Gastroesophageal sphincter (tissue), 4 donors: ENCODE measurements around the gene B3GLCT. TPM values are rescaled to one million over a fixed set of nuclear protein-coding genes. Genes with fewer than 3 reads are reported as not detected.

Experiments used
- ATAC-seq: fragments of 150-250 bp; one replicate; pipeline ENCODE4 v1.9.1; 2016; ENCODE audit warnings: mild to moderate bottlenecking, moderate library complexity
- H3K27ac ChIP-seq, 4 donors: fragments of 200-600 bp; sonication (generic) in 3 of 4; 1 replicate in 3 of 4; 2 replicates in 1 of 4; pipeline ENCODE4 v1.5.1; 2016 to 2019
- H3K27me3 ChIP-seq: fragments of 200-600 bp; sonication (generic); one replicate; pipeline ENCODE4 v1.5.1; 2019
- H3K36me3 ChIP-seq, 2 donors: fragments of 200-600 bp; sonication (generic); one replicate each; pipeline ENCODE4 v1.5.1; 2019; ENCODE audit warnings: control low read depth in 1 of 2
- H3K4me1 ChIP-seq, 3 donors: fragments of 200-600 bp; sonication (generic); 1 replicate in 2 of 3; 2 replicates in 1 of 3; pipeline ENCODE4 v1.5.1; 2016 to 2019; ENCODE audit warnings: control low read depth in 2 of 3
- H3K4me3 ChIP-seq, 2 donors: fragments of 200-600 bp; sonication (generic); one replicate each; pipeline ENCODE4 v1.5.1; 2019; ENCODE audit warnings: mild to moderate bottlenecking in 1 of 2, moderate library complexity in 1 of 2
- H3K9me3 ChIP-seq, 3 donors: fragments of 200-600 bp; sonication (generic); one replicate each; pipeline ENCODE4 v1.5.1; 2017 to 2019; ENCODE audit warnings: control low read depth in 2 of 3
- EP300 ChIP-seq: sonication (generic); formaldehyde crosslinking; IDR thresholded peaks from one replicate; pipeline ENCODE4 v1.6.1; 2017; ENCODE audit warnings: antibody characterized with exemption, mild to moderate bottlenecking
- POLR2A ChIP-seq, 2 donors: fragments of 450-650 bp; IDR thresholded peaks; one replicate each; pipeline ENCODE4 v1.6.1; 2017; ENCODE audit warnings: antibody characterized with exemption in 2 of 2, mild to moderate bottlenecking in 2 of 2, moderate library complexity in 1 of 2
- POLR2AphosphoS5 ChIP-seq: sonication (generic); formaldehyde crosslinking; IDR thresholded peaks from one replicate; pipeline ENCODE4 v1.6.1; 2017; ENCODE audit warnings: antibody characterized with exemption
- WGBS, 2 donors: methylation state at CpG; one replicate each; pipeline ENCODE4 v1.1.5; 2018; ENCODE audit warnings: low coverage in 1 of 2; 5-methylcytosine and 5-hydroxymethylcytosine counted together
- total RNA-seq, 4 donors: library from RNA; depleted of rRNA; stranded (reverse); fragments of >200 nt; gene quantifications; one replicate each; pipeline ENCODE4 v1.1.0, GENCODE V29; 2016
- TF ChIP-seq, protein P1 (sequence below), 4 experiments: fragments of 200-600 bp in 2 of 4; fragments of 450-650 bp in 2 of 4; sonication (generic) in 1 of 4; IDR thresholded peaks; one replicate each; pipeline ENCODE4 v1.5.1; 2017 to 2019; ENCODE audit warnings: antibody characterized with exemption in 4 of 4, mild to moderate bottlenecking in 2 of 4, moderate library complexity in 2 of 4

The B3GLCT gene
- total RNA-seq, 4 donors from 2014 or later, result 6.2 to 15.2 (median 7.8) TPM

DNA sequence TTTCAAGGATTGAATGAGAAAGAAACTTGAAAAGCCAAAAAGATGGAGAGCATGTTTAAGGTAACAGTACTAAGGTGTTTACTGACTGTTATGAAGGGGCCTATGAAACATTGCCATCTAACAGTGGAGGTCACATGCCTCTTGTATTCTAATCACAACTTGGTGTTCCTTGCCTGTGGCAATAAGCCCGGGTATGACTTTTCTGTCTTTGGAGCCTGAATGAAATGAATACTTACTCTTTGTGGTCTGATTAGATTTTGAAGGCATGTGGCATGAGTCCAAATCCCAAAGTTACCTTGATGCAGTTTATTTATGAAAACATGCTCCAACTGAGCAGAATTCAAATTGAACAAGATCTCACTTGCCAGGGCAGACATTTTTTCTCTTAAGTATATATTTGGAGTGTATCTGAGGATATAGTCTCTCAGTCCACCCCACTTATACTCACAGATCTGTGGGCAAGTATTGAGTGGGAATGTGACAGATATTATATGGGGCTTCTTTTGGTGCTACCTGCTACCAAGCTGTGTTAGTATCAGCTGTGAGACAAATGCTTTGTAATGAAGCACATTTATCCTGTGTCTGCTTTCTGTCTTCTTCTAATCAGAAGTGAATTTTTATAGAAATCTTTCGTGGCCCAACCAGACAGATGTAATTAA, 67.5 kb downstream of the B3GLCT start:
- WGBS, 2 donors, result 44 to 67% methylated on average over 1 to 2 of the region's 2 CpGs
- Histone ChIP-seq H3K27me3 (no peaks in the 10 kb centered on the region), H3K9me3 (peaks cover 0 to 14% (median 0%) of the 10 kb centered on the region in 3 donors), H3K4me1 (no peaks in the 10 kb centered on the region), H3K4me3 (no peak overlapping the region), H3K36me3 (peaks cover 0 to 49% of the 10 kb centered on the region in 2 donors), H3K27ac (no peak overlapping the region)
- no peak for ATAC-seq
- TF ChIP-seq POLR2AphosphoS5 (no peak), POLR2A (IDR thresholded peaks at IDR 0.05) (no peak), EP300 (no peak)
- TF ChIP-seq, protein P1, sequence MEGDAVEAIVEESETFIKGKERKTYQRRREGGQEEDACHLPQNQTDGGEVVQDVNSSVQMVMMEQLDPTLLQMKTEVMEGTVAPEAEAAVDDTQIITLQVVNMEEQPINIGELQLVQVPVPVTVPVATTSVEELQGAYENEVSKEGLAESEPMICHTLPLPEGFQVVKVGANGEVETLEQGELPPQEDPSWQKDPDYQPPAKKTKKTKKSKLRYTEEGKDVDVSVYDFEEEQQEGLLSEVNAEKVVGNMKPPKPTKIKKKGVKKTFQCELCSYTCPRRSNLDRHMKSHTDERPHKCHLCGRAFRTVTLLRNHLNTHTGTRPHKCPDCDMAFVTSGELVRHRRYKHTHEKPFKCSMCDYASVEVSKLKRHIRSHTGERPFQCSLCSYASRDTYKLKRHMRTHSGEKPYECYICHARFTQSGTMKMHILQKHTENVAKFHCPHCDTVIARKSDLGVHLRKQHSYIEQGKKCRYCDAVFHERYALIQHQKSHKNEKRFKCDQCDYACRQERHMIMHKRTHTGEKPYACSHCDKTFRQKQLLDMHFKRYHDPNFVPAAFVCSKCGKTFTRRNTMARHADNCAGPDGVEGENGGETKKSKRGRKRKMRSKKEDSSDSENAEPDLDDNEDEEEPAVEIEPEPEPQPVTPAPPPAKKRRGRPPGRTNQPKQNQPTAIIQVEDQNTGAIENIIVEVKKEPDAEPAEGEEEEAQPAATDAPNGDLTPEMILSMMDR (IDR thresholded peaks at IDR 0.05), result no peak

DNA sequence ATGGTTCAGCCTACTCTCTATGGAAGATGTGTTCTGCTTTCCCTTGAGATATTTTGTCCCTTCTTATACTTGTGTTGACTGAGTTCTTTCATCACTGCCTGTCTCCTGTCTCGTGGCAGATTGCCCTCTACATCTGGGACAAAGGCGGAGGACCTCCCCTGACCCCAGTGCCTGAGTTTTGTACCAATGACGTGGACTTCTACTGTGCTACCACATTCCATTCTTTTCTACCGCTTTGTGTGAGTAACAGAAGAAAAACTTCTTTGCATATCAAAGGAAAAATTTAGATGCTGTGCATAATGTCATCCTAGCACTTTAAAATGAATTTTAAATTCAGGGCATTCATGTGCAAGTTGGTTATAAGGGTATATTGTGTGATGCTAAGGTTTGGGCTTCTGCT, 74.6 kb downstream of the B3GLCT start:
- Histone ChIP-seq H3K36me3 (peaks cover 0 to 53% of the 10 kb centered on the region in 2 donors), H3K9me3 (peaks cover 0 to 14% (median 0%) of the 10 kb centered on the region in 3 donors), H3K27ac (no peak overlapping the region), H3K4me1 (no peaks in the 10 kb centered on the region), H3K4me3 (no peak overlapping the region), H3K27me3 (no peaks in the 10 kb centered on the region)
- no peak for TF ChIP-seq POLR2AphosphoS5
- no peak for TF ChIP-seq EP300
- TF ChIP-seq POLR2A (IDR thresholded peaks at IDR 0.05), result no peak
- TF ChIP-seq, protein P1 (IDR thresholded peaks at IDR 0.05), result no peak
- 81 to 90% methylated on average over 4 of the region's 4 CpGs for WGBS, 2 donors
- ATAC-seq, result no peak

DNA sequence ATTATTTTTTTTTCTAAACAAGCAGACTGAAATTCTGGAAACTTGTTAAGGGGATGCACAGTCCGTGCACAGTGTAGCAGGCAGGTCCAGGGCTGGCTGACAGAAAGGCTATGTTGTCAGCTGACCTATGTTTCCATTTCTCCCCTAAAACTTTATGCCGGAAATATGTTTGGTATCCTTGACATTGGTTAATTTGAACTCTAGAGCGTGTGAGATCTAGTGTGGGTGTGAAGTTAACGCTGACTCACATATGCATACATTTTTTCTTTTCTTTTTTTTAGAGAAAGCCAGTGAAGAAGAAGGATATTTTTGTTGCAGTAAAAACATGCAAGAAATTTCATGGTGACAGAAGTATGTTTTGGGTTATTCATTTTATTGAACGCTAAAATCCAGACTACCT, 76.6 kb downstream of the B3GLCT start:
- no peak for ATAC-seq
- Histone ChIP-seq H3K27ac (no peak overlapping the region), H3K4me3 (no peak overlapping the region), H3K27me3 (no peaks in the 10 kb centered on the region), H3K36me3 (peaks cover 0 to 38% of the 10 kb centered on the region in 2 donors), H3K9me3 (no peaks in the 10 kb centered on the region), H3K4me1 (no peaks in the 10 kb centered on the region)
- TF ChIP-seq POLR2A (IDR thresholded peaks at IDR 0.05), result no peak
- TF ChIP-seq, protein P1 (IDR thresholded peaks at IDR 0.05), result no peak
- TF ChIP-seq EP300, result no peak
- TF ChIP-seq POLR2AphosphoS5, result no peak
- 68 to 87% methylated on average over 4 to 5 of the region's 5 CpGs for WGBS, 2 donors

DNA sequence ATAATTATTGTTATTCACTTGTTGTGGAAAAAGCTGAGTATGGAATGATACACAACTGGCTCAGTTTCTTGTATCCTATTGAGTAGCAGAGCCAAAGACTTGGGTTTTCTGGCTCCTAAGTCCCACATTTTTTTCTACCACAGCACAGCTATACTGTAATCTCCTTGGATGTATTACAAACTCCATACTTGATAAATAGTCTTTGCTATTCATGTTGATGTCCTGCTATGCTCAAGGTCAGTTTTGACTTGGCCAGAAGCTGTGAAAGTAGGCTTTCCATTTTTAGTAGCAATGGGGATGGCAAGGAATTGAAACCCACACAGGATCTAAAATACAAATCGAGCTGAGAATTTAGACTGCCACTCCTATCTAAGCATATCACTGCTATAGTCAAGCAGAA, 79.1 kb downstream of the B3GLCT start:
- H3K4me3 ChIP-seq, result no peak overlapping the region
- no peaks in the 10 kb centered on the region for H3K9me3 ChIP-seq
- peaks cover 0 to 38% of the 10 kb centered on the region in 2 donors for H3K36me3 ChIP-seq
- TF ChIP-seq EP300, result no peak
- TF ChIP-seq POLR2AphosphoS5, result no peak
- TF ChIP-seq, protein P1 (IDR thresholded peaks at IDR 0.05), result no peak
- TF ChIP-seq POLR2A (IDR thresholded peaks at IDR 0.05), result no peak
- no peaks in the 10 kb centered on the region for H3K27me3 ChIP-seq
- 54 to 60% methylated on average over 1 of the region's 1 CpG for WGBS, 2 donors
- no peak overlapping the region for H3K27ac ChIP-seq
- no peak for ATAC-seq
- H3K4me1 ChIP-seq, result no peaks in the 10 kb centered on the region
